MM.1S (cell line): Measurements from ENCODE around the gene SPSB3.

ENCODE experiments used
- DNase-seq: peaks from one replicate; pipeline ENCODE4 v3.0.0-alpha.2; 2015
- H2AFZ ChIP-seq: fragments of 300-600 bp; sonication (generic); 2 replicates; pipeline ENCODE4 v1.6.0; 2016; ENCODE audit warnings: antibody characterized with exemption, low read length
- H3F3A ChIP-seq: fragments of 300-600 bp; sonication (generic); 2 replicates; pipeline ENCODE4 v1.6.1; 2016; ENCODE audit warnings: mild to moderate bottlenecking, antibody characterized with exemption, low read length, moderate library complexity, mixed read lengths; ENCODE audit not compliant: insufficient read depth
- H3K27ac ChIP-seq: fragments of 300-600 bp; sonication (generic); 2 replicates; pipeline ENCODE4 v1.5.1; 2016; ENCODE audit warnings: mild to moderate bottlenecking, low read length
- H3K27me3 ChIP-seq: fragments of 300-600 bp; sonication (generic); replicated peaks from 2 replicates; pipeline ENCODE4 v1.6.0; 2016; ENCODE audit warnings: low read length; ENCODE audit not compliant: insufficient read depth
- H3K36me3 ChIP-seq: fragments of 300-600 bp; sonication (generic); replicated peaks from 2 replicates; pipeline ENCODE4 v1.6.1; 2016; ENCODE audit warnings: mild to moderate bottlenecking, low read length, mixed read lengths; ENCODE audit not compliant: insufficient read depth
- H3K4me1 ChIP-seq: fragments of 300-600 bp; sonication (generic); 2 replicates; pipeline ENCODE4 v1.6.1; 2016; ENCODE audit warnings: low read length, mixed read lengths
- H3K4me2 ChIP-seq: fragments of 300-600 bp; sonication (generic); 2 replicates; pipeline ENCODE4 v1.6.0; 2016; ENCODE audit warnings: low read depth, low read length
- H3K4me3 ChIP-seq: fragments of 300-600 bp; sonication (generic); 2 replicates; pipeline ENCODE4 v1.5.1; 2016; ENCODE audit warnings: low read length, mixed read lengths
- H3K79me2 ChIP-seq: fragments of 300-600 bp; sonication (generic); 2 replicates; pipeline ENCODE4 v1.6.1; 2016; ENCODE audit warnings: mixed run types, low read length, mixed read lengths
- H3K9ac ChIP-seq: fragments of 300-600 bp; sonication (generic); 2 replicates; pipeline ENCODE4 v1.6.1; 2016; ENCODE audit warnings: low read length, mixed read lengths
- H3K9me2 ChIP-seq: fragments of 300-600 bp; sonication (generic); replicated peaks from 2 replicates; pipeline ENCODE4 v1.6.1; 2016; ENCODE audit warnings: mild to moderate bottlenecking, low read length, mixed read lengths; ENCODE audit not compliant: insufficient read depth
- H3K9me3 ChIP-seq: fragments of 300-600 bp; sonication (generic); replicated peaks from 2 replicates; pipeline ENCODE4 v1.6.1; 2016; ENCODE audit warnings: mild to moderate bottlenecking, low read length, mixed read lengths; ENCODE audit not compliant: insufficient read depth
- H4K20me1 ChIP-seq: fragments of 300-600 bp; sonication (generic); 2 replicates; pipeline ENCODE4 v1.6.1; 2016; ENCODE audit warnings: mild to moderate bottlenecking, low read length, moderate library complexity, mixed read lengths; ENCODE audit not compliant: insufficient read depth
- EZH2 ChIP-seq: fragments of 300-600 bp; sonication (generic); optimal IDR thresholded peaks from 2 replicates; pipeline ENCODE3; 2017; ENCODE audit warnings: low read depth, mild to moderate bottlenecking, antibody characterized with exemption, low read length, mixed read lengths
- EZH2phosphoT487 ChIP-seq: fragments of 300-600 bp; sonication (generic); IDR thresholded peaks from 2 replicates; pipeline ENCODE4 v1.6.1; 2018; ENCODE audit warnings: antibody characterized with exemption, low read length
- TF ChIP-seq, protein P1 (sequence below): fragments of 300-600 bp; sonication (generic); IDR thresholded peaks from 2 replicates; pipeline ENCODE4 v1.5.1; 2016; ENCODE audit warnings: antibody characterized with exemption, low read length, mixed read lengths

SPSB3 gene

GRCh38 chr16:1828645-1829410 is 46.5 kb upstream of the SPSB3 start:
- TF ChIP-seq, protein P1, sequence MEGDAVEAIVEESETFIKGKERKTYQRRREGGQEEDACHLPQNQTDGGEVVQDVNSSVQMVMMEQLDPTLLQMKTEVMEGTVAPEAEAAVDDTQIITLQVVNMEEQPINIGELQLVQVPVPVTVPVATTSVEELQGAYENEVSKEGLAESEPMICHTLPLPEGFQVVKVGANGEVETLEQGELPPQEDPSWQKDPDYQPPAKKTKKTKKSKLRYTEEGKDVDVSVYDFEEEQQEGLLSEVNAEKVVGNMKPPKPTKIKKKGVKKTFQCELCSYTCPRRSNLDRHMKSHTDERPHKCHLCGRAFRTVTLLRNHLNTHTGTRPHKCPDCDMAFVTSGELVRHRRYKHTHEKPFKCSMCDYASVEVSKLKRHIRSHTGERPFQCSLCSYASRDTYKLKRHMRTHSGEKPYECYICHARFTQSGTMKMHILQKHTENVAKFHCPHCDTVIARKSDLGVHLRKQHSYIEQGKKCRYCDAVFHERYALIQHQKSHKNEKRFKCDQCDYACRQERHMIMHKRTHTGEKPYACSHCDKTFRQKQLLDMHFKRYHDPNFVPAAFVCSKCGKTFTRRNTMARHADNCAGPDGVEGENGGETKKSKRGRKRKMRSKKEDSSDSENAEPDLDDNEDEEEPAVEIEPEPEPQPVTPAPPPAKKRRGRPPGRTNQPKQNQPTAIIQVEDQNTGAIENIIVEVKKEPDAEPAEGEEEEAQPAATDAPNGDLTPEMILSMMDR = no peak
- TF ChIP-seq EZH2phosphoT487 (no peak), EZH2 (no peak)
- Histone ChIP-seq H2AFZ (no peak overlapping the region), H3K9me2 (no peaks in the 10 kb centered on the region), H3K36me3 (no peaks in the 10 kb centered on the region), H3K4me2 (peak overlapping the region; percentile 91; the same call in 1 of the 2 replicates), H3F3A (peaks cover 6% of the 10 kb centered on the region), H3K27me3 (no peaks in the 10 kb centered on the region), H3K9ac (no peak overlapping the region), H3K79me2 (peaks cover 45% of the 10 kb centered on the region), H3K4me1 (peaks cover 12% of the 10 kb centered on the region; the same call in 1 of the 2 replicates), H3K27ac (no peak overlapping the region), H3K9me3 (no peaks in the 10 kb centered on the region), H3K4me3 (no peak overlapping the region), H4K20me1 (no peaks in the 10 kb centered on the region)
- DNase-seq = no peak

GRCh38 chr16:1826691-1827573 is 44.6 kb upstream of the SPSB3 start, which contains the start of the genes FAHD1 and HAGH:
Gene FAHD1, plus strand, starts transcription at chr16:1827206. Its CDS starts 33 bp downstream, at chr16:1827239.
Gene HAGH, minus strand, starts transcription at chr16:1826825. Its CDS starts 38 bp downstream, at chr16:1826787.
- H3F3A ChIP-seq = peaks cover 6% of the 10 kb centered on the region
- peak within 1 kb of the TSS; percentile 72 for H3K9ac ChIP-seq
- H3K36me3 ChIP-seq = no peaks in the 10 kb centered on the region
- no peaks in the 10 kb centered on the region for H3K27me3 ChIP-seq
- H3K4me2 ChIP-seq = peak within 1 kb of the TSS; percentile 94
- H4K20me1 ChIP-seq = no peaks in the 10 kb centered on the region
- peak within 1 kb of the TSS; percentile 44; the same call in 1 of the 2 replicates for H3K27ac ChIP-seq
- peak within 1 kb of the TSS; percentile 94 for H2AFZ ChIP-seq
- peak within 1 kb of the TSS; percentile 99 for H3K4me3 ChIP-seq
- DNase-seq = peak; percentile 92
- TF ChIP-seq EZH2 (no peak), EZH2phosphoT487 (no peak)
- TF ChIP-seq, protein P1 = no peak
- H3K79me2 ChIP-seq = peaks cover 59% of the 10 kb centered on the region
- H3K9me3 ChIP-seq = no peaks in the 10 kb centered on the region
- H3K4me1 ChIP-seq = peaks cover 12% of the 10 kb centered on the region; the same call in 1 of the 2 replicates
- H3K9me2 ChIP-seq = no peaks in the 10 kb centered on the region

DNA sequence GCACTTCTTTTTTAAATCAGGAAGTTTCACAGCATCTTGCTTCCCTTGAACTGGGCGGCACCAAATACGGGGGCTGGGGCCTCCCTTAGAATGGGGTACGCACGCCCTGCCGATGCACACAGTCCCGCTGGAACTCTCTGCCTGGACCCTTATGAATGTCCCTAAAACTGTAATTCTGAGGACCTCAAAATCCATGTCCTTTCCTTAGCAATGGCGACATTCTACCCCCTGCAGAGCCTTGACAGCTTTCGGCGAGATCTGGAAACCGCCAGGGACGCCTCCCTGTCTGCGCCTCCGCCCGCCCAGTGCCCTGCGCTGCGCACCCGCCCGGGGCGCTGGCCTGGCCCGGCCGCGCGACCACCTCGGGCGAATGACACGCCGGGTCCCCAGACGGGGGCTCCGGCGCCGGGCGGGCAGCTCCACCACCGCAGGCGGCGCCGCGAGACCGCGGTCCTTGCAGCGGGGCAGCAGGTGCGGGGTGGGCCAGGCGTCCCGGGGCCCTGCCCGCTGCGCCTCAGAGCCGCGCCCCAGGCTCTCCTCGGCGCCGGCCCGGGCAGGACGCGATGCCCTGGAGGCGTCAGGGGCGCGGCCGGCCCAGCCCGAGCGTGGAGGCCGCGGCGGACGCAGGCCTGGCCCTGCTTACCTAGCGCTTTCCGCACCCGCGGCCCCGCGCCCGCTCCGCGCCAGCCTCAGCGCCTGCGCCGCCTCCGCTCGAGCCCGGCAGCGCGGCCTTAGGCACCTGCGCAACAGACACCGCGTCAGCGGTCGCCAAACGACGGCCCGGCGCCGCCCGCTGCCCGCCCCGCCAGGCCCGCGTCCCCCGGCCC is 43.7 kb upstream of the SPSB3 start:
- H3K4me2 ChIP-seq = peak overlapping the region; percentile 94
- TF ChIP-seq EZH2 = no peak
- TF ChIP-seq EZH2phosphoT487 = no peak
- TF ChIP-seq, protein P1 = no peak
- peak overlapping the region; percentile 74 for H3K4me3 ChIP-seq
- no peaks in the 10 kb centered on the region for H3K9me2 ChIP-seq
- H3K4me1 ChIP-seq = peaks cover 12% of the 10 kb centered on the region; the same call in 1 of the 2 replicates
- H3K79me2 ChIP-seq = peaks cover 59% of the 10 kb centered on the region
- peak overlapping the region; percentile 50; the same call in 1 of the 2 replicates for H3K9ac ChIP-seq
- H3K36me3 ChIP-seq = no peaks in the 10 kb centered on the region
- no peaks in the 10 kb centered on the region for H4K20me1 ChIP-seq
- DNase-seq = peak; percentile 81
- H3K27ac ChIP-seq = peak overlapping the region; percentile 38; the same call in 1 of the 2 replicates
- no peaks in the 10 kb centered on the region for H3K9me3 ChIP-seq
- peaks cover 6% of the 10 kb centered on the region for H3F3A ChIP-seq
- peak overlapping the region; percentile 62; the same call in 1 of the 2 replicates for H2AFZ ChIP-seq
- H3K27me3 ChIP-seq = no peaks in the 10 kb centered on the region
